Stimulated activated CD4-positive, alpha-beta T cell treated with anti-CD3 and anti-CD28 coated beads, Interleukin-12 subunit alpha, Interleukin-12 subunit beta, amount 100 ng/mL, for 48 hours (primary cell): ENCODE results near the gene DCLK1.

ENCODE experiments used
- DNase-seq, 3 donors: peaks; one replicate each; pipeline ENCODE4 v3.0.0-alpha.2; 2020; ENCODE audit warnings: low read depth in 2 of 3, low spot score in 1 of 3

DCLK1 gene

GRCh38 chr13:36131222-36131930 is at the start of gene DCLK1:
Gene DCLK1 (minus strand): TSS chr13:36131382.
- no peak for DNase-seq

- no peak for DNase-seq
Measured at GRCh38 chr13:36175621-36176020, 44.4 kb upstream of the DCLK1 start.

- DNase-seq: no peak
Measured at GRCh38 chr13:36174923-36175322, 43.7 kb upstream of the DCLK1 start.

GRCh38 chr13:36173571-36174322 is 42.6 kb upstream of the DCLK1 start:
- DNase-seq: no peak

GRCh38 chr13:36166046-36166445 is 34.9 kb upstream of the DCLK1 start:
- no peak for DNase-seq

GRCh38 chr13:36163809-36164308 is 32.7 kb upstream of the DCLK1 start:
- DNase-seq: no peak

GRCh38 chr13:36163286-36163685 is 32.1 kb upstream of the DCLK1 start:
- DNase-seq: no peak

- DNase-seq: no peak
Measured at GRCh38 chr13:36160297-36160696, 29.1 kb upstream of the DCLK1 start.

GRCh38 chr13:36158611-36159010 is 27.4 kb upstream of the DCLK1 start:
- DNase-seq: no peak

GRCh38 chr13:36157480-36157879 is 26.3 kb upstream of the DCLK1 start:
- DNase-seq: no peak

GRCh38 chr13:36154567-36155291 is 23.5 kb upstream of the DCLK1 start:
- DNase-seq: no peak

- no peak for DNase-seq
Measured at GRCh38 chr13:36151591-36151990, 20.4 kb upstream of the DCLK1 start.

GRCh38 chr13:36148446-36148845 is 17.3 kb upstream of the DCLK1 start:
- DNase-seq: no peak

- DNase-seq: no peak
Measured at GRCh38 chr13:36147330-36147729, 16.1 kb upstream of the DCLK1 start.

- DNase-seq: no peak
Measured at GRCh38 chr13:36146511-36147269, 15.5 kb upstream of the DCLK1 start.

GRCh38 chr13:36143738-36144137 is 12.6 kb upstream of the DCLK1 start:
- DNase-seq: no peak

GRCh38 chr13:36142735-36143134 is 11.6 kb upstream of the DCLK1 start:
- DNase-seq: no peak

- no peak for DNase-seq
Measured at GRCh38 chr13:36135876-36136275, 4.7 kb upstream of the DCLK1 start.

GRCh38 chr13:36134632-36135031 is 3.5 kb upstream of the DCLK1 start:
- no peak for DNase-seq

- no peak for DNase-seq
Measured at GRCh38 chr13:36133950-36134626, 2.9 kb upstream of the DCLK1 start.

GRCh38 chr13:36132376-36132775 is 1.2 kb upstream of the DCLK1 start:
- DNase-seq: no peak
